ENCODE results near the gene GPR35.

Gene GPR35

DNA sequence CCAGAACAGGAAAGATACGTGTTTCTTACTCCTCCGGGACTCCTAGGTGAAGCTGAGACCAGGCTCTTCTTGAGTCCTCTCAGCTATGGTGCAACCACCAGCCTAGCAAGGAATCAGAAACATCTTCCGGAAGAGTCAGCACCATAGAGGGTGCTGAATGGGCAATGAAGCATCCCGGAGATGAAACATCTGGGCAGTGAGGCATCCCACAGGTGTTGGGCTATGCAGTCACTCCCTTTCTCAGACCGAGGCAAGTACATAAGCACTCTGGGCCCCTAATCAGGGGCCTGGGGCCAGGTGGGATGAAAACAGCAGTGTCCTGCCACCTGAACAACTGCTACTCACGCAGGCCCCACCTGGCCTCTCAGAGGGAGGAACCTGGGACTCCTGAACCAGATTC lies 40.2 kb upstream of the GPR35 start:
- TF ChIP-seq, protein P1, sequence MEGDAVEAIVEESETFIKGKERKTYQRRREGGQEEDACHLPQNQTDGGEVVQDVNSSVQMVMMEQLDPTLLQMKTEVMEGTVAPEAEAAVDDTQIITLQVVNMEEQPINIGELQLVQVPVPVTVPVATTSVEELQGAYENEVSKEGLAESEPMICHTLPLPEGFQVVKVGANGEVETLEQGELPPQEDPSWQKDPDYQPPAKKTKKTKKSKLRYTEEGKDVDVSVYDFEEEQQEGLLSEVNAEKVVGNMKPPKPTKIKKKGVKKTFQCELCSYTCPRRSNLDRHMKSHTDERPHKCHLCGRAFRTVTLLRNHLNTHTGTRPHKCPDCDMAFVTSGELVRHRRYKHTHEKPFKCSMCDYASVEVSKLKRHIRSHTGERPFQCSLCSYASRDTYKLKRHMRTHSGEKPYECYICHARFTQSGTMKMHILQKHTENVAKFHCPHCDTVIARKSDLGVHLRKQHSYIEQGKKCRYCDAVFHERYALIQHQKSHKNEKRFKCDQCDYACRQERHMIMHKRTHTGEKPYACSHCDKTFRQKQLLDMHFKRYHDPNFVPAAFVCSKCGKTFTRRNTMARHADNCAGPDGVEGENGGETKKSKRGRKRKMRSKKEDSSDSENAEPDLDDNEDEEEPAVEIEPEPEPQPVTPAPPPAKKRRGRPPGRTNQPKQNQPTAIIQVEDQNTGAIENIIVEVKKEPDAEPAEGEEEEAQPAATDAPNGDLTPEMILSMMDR (IDR thresholded peaks at IDR 0.05; ENCODE audit: low read depth, low read length, missing control alignments) = no peak
- peak overlapping the region; percentile 98 for H3K4me3 ChIP-seq (replicated peaks; ENCODE audit: low read depth, low read length)
- DNase-seq (ENCODE audit: extremely low read depth, low read depth) = no peak

DNA sequence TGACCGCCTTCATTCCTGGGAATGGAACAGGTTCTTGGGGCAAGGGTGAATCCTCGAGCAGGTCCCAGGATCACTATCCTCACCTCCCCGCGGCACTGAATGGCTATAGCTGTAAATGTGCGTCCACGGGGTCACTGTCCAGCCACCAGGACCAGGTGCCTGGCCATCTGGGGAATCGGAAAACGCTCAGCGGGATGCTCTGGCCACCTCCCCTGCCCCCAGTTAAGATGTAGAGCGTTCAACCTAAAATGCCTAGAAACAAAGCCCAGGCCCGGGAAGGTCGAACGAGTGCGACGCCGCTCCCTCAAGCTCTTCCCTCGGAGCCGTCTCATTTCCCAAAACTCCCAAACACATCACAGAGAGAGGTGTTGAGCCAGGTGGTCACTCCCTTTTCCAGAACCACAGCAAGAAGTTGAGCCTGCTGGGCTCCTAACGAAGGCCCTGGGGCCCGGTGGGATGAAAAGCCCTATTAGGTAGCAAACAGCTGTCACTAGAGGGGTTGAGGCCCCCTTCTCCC lies 39.5 kb upstream of the GPR35 start:
- no peak for DNase-seq (ENCODE audit: extremely low read depth, low read depth)
- H3K4me3 ChIP-seq (replicated peaks; ENCODE audit: low read depth, low read length) = peak overlapping the region; percentile 98
- TF ChIP-seq, protein P1 (IDR thresholded peaks at IDR 0.05; ENCODE audit: low read depth, low read length, missing control alignments) = no peak

DNA sequence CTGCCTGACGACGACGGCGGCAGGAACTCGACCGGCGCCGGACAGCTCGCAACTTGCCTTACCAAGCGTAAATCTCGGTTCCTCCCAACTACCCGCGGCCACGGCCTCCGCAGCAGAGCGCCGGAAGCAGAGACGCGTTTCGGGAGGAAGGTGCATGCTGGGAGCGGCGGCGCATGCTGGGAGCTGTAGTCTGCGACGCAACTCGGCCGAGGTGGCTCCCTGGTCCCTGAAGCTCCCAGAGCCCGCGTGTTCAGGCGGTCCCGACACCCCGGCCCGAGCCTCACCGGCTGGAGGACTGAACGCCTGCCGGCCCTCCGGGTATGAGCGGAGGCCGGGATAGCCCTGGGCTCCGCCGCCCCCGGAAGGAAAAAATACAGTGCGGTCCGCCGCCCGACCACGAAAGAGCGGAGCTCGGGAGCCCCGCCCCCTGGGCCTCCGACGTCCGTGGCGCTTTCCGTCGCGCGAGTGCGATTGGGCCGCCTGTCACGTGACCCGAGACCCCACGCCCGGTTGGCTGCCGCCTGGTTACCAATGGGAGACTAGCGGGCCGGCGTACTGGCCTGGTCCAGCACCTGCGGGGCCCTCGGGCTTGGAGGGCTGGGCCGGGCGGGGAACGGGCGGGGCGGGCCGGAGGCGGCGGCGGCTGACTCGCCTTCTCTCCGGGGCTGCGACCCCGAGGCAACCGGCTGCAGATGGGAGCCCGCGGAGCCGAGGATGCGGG lies 38.9 kb upstream of the GPR35 start, which contains the start of gene CAPN10:
Gene CAPN10 (plus strand): TSS at position 537 of the 721 bp plus-strand sequence. CDS start 178 bp downstream, at position 715.
- DNase-seq (ENCODE audit: extremely low read depth, low read depth) = peak; percentile 75
- TF ChIP-seq, protein P1 (IDR thresholded peaks at IDR 0.05; ENCODE audit: low read depth, low read length, missing control alignments) = no peak
- peak within 1 kb of the TSS; percentile 98 for H3K4me3 ChIP-seq (replicated peaks; ENCODE audit: low read depth, low read length)

DNA sequence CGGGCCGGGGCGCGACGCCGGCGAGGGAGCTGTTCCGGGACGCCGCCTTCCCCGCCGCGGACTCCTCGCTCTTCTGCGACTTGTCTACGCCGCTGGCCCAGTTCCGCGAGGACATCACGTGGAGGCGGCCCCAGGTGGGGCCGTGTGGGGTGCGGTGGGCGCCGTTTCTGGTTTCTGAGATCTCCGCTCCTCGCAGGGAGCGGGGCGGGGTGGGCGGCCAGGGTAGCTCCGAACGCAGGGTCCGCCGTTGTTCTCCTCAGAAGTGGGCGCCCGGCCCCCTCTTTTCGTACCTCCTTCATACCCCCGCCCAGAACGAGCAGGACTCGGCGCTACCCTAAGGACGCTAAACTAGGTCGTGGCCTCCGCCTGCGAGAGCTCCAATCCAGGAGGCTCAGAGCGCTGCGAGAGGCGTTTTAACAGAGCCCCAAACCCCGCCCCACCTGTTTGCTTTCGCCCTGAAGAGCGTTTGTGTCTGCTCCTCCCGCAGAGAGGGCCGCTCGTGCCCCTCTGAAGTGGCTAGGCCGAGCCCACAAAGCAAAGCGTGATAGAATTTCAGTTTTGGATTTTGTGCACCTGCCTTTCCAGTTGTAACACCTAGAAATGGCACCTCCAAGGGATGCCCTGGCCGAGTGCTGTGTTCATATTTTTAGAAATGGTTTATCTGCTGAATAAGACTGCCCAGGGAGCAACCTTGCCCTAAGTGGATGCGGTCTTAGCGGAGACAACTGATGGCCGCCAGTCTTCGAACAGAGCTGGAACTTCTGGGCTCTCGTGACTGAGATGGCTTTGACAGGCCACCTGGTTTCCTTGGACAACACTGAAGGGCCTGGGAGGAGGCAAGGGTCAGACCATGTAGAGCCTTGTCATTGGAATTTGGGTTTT lies 38.1 kb upstream of the GPR35 start:
- DNase-seq (ENCODE audit: extremely low read depth, low read depth) = no peak
- TF ChIP-seq, protein P1 (IDR thresholded peaks at IDR 0.05; ENCODE audit: low read depth, low read length, missing control alignments) = no peak
- H3K4me3 ChIP-seq (replicated peaks; ENCODE audit: low read depth, low read length) = peak overlapping the region; percentile 98

DNA sequence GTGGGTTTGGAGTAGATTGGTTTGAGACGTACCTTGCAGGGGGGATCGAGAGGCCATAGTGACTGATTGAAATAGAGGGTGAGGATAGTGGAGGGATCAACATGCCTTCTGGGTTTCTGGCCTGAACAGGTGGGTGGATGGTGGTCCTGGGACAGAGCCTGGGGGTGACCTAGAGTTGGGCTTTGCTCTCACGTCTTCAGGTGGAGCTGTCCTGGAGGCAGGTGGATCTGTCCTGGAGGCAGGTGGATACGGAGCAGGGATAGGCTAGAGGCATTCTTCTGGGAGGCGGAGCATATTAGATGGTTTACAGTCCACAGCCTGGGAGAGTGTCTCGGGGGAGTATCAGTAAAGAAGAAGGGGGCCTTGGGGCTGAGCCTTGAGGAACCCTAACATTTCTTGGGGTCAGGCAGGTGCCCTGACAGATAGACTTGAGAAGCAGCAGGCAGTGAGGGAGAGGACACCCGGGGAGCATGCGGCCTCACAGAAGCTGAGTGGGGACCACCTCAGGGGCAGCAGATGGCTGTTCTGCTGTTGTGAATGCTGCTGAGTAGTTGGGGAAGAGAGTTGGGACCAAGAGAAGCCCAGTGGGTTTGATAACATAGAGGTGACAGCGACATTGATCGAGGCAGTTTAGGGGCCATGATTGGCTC lies 37.1 kb upstream of the GPR35 start:
- DNase-seq (ENCODE audit: extremely low read depth, low read depth) = no peak
- TF ChIP-seq, protein P1 (IDR thresholded peaks at IDR 0.05; ENCODE audit: low read depth, low read length, missing control alignments) = no peak
- H3K4me3 ChIP-seq (replicated peaks; ENCODE audit: low read depth, low read length) = peak overlapping the region; percentile 98

DNA sequence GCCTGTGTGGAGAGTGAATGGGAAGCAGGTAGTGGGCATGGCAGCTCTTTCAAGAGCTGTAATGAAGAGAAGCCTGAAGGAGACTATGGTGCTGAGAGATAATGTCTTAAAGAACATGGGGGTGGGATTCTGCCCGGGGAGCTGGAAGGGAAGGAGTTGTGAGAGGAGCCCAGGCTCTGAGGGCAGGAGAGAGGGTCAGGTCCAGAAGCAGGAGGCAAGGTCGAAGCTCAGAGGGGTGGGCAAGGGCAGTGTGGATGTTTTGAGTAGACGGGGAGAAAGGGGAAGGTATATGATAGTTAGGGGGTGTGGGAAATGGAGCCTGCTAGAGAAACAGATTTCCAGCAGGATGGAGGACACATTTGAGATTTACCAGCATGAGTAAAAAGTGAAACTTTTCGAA lies 36.6 kb upstream of the GPR35 start:
- TF ChIP-seq, protein P1 (IDR thresholded peaks at IDR 0.05; ENCODE audit: low read depth, low read length, missing control alignments) = no peak
- DNase-seq (ENCODE audit: extremely low read depth, low read depth) = no peak
- no peak overlapping the region for H3K4me3 ChIP-seq (replicated peaks; ENCODE audit: low read depth, low read length)

Data from HFF-Myc (cell line).